ENCODE results near the gene ZIC4.

Gene ZIC4

DNA sequence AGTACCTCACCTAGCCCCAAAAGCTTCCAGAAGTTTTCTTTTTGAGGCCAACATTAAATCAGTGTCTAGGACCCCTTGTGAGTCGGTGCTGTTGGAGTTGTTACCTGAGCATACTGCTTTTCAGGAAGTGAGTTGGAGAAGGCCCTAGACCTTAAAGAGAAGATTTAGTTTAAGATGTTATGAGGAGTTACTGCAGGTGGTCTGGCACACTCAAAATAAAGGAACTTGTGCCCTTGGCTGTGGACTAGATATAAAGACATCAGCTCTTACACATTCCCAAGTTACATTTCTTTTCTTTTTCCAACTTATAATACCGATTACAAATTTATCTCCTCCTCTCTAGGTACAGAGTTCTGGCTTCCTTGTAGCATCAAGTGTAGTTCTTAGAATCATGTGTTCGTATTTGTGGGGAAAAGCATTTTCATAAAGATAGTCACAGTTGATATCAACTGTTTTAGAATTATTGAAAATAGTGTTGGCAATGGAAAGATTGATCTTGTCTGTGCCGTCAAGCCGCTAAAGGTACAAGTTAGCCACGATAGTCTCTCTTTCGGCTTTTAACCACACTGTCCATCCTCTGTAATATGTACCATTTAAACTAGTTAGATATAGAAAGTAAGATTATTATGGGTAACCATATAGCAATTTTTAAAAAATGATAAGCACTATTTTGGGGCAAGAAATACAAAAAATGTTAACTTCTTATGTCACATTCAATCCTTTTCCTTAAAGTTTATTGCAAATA is 11.4 kb upstream of the ZIC4 start:
- no peak for DNase-seq

DNA sequence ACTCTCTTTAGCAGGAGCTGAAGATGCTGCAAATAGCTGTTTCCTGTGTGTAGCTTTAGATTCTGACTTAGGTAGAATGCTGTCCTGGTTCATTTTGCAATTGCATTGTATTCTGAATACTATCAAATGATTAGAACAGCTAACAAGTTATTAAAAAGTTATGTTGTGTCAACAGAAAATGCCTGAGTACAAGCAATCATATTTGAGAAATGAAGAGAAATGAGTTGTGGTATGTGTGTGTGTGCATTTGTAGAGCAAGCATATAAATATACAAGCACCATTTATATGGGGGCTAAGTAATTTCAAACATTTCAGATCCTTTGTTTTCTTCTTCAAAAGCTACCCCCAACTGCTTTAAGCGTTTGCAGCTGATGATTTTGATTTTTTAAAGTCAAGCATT is 10.6 kb upstream of the ZIC4 start:
- DNase-seq, result no peak

DNA sequence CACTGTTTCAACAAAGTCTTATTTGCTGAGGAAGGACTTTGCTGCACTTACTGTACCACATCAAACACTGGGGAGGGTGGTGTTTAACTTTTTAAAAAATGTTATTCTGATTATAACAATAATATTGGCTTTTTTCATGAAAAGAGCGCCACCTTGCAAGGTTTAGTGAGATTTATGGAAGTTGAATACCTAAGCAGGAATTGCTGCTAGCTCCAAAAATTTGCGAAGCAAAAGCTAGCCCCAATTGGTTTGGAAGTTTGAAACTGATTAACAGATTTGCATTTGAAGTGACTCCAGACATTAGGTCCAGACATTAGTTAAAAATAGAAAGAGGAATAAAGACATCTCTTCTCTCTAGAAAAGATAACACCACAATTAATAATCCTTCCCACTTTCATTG is 9.5 kb upstream of the ZIC4 start:
- DNase-seq, result no peak

DNA sequence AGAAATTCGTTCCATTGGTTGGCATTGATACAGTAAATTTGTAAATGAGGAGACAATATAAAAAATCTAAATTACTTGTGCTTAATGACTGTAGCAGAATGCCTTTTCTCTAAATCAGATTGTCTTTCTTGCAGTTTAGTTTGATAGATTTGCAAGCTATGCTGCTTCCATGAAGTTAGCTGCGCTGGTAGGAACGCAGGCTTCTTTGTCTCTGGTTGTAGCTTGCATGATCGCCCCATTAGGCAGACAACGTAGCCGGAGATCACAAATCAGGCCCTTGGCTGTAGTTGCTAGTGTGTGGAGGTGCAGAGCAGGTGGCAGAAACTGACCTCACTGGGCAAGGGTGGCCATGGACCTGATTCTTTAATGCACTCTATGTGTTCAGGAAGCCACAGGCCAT is 8.9 kb upstream of the ZIC4 start:
- DNase-seq, result no peak

DNA sequence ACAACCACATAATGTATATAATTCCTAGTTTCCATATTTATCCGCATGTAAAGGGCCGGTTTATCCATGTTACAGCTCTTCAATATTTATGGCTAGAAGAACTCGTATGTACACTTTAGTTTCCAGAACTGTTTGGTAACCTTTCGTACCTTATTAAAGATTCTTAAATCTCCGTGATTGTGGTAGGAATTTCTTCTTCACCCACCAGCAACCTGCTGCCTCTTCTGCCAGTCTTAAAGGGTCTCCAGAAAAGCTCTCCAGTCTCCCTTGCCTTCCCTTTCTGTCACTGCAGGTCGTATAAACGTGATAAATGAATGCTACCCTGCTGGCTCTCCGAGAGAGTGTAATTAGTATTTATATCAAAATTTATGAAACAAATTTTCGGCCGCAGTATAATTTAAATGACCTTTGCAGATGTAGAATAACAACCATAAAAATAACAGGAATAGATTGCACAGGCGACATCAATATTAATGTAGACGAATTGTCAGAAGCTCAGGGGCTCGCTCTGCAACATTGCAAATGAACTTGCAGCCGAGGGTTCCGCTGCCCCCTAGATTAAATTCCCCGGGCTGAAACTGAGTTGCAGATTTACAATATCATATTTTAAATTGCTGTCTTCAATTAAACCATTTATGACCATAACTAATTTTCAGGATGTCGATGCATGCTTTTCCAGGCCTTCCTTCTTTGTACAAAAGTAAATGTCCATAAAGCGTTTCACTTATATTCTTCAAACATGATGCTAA is 8.2 kb upstream of the ZIC4 start:
- no peak for DNase-seq

DNA sequence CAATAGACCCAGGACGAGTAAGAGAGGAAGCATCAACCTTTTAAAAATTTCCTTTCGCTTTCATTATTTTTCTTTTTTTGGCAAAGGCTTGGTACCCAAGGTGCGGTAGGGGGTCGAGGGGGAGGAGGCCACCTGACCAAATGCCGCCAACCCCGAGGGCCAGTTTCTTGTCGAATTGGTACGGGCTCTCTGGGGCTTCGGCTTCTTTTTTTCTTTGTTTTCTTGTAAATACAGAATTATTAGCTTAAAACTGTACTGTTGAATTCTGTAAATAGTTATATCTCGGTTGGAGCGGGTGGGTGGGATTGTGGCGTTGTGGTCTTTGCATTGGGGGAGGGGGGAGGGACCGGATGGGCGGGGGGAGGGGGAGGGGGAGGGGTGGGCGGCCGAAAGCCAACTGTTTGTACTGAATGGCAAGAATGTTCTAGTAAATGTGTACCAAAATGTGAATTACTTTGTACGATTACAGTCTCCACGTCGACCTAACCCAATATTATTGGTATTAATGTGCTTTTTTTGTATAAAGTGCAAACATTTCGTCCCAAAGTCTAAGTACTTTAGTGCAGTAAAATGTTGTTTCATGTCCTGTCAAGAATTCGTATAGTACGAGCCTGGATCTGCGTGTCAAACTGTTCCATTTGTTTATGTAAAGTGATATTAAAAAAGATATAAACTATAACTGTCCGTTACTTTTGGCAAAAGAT is 7.5 kb upstream of the ZIC4 start:
- DNase-seq, result no peak

DNA sequence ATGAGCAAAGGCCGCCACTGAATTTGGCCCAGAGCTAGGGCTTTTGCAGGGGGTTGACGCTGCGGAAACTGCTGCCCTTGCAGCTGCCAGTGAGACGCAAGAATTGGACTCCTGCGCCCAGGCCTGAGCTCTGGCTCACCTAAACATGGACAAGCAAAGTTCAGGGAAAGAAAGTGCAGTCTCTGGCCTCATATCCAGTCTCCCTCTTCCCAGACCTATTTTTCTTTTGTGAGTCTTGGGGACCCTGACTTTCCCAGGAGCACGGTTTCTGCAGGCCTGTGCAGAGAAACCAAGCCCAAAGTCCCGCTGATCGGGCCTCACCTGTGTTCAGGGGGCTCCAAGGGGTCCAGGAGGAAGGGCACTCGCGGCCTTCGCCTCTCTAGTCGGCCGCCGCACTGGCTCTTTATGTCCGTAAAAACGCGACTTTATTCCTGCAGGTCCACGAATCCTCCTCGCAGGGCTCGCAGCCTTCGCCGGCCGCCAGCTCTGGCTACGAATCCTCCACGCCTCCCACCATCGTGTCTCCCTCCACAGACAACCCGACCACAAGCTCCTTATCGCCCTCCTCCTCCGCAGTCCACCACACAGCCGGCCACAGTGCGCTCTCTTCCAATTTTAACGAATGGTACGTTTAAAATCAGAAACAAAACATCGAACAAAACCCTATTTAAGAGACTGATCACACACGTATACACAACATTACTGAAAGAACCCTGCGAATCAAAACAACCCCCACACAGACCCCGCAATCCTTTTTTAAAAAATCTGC is 6.8 kb upstream of the ZIC4 start:
- no peak for DNase-seq

DNA sequence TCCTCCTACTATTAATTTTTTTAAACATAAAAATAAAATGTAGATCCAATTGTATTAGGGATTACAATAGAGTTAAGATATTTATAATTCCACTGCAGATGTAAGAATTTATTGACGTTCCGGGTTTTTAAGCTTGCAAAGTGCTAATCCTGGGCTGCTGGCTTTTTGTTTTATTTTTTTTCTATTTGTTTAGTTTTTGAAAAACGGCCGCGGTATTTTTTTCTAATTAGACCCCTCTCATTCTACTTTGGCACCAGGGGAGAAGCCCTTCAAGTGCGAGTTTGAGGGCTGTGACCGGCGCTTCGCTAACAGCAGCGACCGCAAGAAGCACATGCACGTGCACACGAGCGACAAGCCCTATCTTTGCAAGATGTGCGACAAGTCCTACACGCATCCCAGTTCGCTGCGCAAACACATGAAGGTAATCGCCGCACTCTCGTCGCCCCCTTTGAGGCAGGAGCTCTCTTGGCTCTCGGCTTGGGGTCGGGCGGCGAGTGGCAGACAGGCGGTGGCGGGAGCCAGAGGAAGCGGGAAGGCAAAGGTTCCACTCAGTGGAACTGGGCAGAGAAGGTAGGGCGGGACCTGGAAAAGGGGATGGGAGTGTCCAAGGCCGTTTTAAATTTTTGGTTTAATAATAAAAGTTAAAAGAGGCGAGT is 6.0 kb upstream of the ZIC4 start:
- DNase-seq, result no peak

DNA sequence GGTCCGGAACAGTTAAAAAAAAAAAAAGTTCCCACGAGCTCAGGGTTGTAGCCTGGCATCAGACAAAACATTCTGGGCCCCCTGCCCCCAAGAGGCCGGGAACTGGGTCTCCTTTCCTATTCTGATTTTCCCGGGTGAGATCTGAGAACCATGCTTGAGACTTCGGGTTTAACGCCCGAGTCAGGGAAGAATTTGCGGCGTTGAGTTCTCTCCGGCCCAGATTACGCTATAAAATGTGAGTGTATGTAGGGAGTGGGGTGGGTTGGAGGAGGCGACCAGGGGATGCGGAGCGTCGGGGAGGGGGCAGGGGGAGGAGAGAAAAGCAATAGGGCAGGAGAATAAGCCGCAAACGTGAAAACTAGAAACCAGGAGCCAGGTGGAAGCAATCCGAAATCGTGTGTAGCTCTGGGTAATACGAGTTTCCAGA is 5.5 kb upstream of the ZIC4 start:
- no peak for DNase-seq

DNA sequence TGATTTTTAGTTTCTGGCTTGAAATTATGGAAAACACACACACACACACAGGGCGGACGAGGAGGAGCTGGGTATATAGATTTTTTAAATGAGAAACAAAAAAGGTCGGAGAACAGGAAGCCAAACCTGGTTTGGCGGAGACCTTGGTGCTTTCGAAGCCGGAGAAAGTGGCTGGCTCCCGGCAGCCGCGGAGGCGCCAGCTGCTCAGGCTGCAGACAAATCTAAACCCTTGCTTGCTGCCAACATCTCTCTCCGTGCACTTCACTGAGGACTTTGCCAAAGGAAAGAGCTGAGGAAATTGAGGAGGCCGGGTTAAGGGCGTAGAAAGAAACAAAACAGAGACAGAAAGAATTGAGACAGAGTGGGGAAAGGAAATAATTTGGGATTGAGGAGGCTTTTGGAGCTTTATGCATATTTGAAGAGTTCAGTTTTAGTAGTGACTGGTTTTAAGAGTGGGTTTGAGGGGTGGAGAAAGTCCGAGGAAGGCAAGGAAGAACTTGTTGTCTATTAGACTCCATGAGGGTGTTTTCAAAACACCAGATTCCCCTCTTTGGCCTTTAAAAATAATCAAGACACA is 5.0 kb upstream of the ZIC4 start:
- DNase-seq, result no peak

DNA sequence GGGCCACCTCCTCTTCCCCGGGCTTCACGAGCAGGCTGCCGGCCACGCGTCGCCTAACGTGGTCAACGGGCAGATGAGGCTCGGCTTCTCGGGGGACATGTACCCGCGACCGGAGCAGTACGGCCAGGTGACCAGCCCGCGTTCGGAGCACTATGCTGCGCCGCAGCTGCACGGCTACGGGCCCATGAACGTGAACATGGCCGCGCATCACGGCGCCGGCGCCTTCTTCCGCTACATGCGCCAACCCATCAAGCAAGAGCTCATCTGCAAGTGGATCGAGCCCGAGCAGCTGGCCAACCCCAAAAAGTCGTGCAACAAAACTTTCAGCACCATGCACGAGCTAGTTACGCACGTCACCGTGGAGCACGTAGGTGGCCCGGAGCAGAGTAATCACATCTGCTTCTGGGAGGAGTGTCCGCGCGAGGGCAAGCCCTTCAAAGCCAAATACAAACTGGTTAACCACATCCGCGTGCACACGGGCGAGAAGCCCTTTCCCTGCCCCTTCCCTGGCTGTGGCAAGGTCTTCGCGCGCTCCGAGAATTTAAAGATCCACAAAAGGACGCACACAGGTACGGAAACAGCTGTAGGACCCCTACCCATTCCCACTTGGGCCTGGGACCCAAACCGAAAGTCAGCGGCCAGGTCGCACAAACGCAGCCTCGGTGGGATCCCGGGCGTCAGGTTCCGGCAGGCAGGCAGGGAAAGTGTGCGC is 4.3 kb upstream of the ZIC4 start:
- DNase-seq, result no peak

DNA sequence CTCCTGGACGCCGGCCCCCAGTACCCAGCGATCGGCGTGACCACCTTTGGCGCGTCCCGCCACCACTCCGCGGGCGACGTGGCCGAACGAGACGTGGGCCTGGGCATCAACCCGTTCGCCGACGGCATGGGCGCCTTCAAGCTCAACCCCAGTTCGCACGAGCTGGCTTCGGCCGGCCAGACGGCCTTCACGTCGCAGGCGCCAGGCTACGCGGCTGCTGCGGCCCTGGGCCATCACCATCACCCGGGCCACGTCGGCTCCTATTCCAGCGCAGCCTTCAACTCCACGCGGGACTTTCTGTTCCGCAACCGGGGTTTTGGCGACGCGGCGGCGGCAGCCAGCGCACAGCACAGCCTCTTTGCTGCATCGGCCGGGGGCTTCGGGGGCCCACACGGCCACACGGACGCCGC is 3.8 kb upstream of the ZIC4 start:
- DNase-seq, result no peak

DNA sequence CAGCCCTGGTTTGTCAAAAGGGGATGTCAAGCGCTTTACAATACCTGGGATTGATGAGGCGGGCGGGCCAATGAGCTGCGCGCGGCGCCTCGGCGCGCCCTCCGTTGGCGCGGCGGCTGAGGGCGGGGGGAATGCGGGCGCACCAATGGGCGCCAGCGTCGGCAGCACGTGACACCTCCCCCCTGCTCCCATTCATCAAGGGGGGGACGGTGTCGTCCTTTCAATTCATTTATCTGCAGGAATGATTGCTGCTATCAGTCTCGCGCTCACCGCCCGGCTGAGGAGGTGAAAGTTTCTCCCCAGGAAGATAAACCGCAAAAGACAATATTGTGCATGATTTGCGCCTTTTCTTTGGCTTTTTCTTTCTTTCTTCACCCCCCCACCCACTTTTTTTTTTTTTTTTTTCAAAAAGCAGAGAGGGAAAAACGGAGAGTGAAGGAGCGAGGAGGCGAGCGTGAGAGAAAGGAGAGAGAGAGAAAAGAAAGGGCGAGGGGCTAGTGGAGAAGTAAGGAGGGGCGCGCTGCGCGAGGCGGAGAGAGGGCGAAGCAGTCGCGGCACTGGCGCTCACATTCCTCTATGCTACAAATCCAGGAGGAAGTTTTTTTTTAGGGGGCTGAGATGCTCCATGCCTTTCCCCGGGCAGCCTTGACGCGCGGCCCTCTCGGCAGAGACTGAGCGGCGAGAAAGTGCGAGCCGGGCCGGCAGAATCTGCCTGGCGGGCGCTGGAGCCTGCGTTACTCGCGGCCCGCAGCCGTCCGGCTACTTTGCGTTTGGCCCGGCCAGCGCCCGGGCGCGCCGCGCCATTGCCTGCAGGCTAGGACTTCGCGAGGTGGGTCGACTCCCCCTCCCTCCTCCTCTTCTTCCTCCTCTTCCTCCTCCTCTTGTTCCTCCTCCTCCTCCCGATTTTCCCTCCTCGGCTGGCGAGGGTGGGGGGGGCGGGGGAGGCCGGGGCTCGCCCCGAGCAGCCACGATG is 3.1 kb upstream of the ZIC4 start, which contains the start of gene ZIC1:
TSS of gene ZIC1 (plus strand) at position 223 of the 973 bp plus-strand sequence. CDS start at position 971, 748 bp downstream.
- no peak for DNase-seq

DNA sequence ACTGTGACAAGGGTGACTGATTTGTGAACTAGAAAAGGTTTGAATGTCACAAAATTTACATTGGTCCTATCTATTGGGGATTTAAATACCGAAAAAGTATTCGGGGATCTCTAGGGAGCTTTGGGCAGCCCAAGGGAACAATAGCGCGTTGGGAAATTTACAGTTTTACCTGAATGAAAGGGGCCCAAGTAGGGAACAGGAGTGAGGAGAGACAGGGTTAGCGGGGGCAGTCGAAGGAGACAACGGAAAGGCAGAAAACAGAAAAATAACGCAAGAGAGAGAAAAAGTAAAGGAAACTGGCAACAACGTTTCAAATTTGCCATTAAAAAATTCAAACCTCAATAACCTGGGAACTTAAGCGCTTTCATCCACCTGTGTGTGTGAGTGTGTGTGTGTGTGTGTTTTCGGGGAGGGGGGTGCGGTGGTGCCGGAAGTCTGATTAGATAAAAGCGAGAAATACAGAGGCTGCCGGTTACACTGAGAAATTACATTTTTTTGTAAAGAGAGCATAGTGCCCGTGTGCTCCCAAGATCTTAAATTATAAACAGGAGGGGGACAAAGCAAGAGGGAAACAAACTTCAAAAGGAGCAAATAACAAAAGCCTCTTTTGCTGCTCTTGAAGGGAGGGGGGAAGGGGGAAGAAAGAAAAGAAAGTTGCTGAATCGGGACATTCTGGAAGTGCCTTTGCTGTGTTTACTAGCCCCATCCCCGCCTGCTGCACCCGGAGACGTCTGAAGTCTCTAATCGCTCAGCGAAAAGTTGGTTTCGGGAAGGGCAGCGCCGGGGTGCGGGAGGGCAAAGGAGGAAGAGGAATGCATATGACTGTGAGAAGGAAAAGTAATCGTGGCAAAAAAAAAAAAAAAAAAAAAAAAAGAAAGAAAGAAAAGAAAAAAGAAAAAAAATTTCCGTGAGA is 2.1 kb upstream of the ZIC4 start:
- DNase-seq, result no peak

DNA sequence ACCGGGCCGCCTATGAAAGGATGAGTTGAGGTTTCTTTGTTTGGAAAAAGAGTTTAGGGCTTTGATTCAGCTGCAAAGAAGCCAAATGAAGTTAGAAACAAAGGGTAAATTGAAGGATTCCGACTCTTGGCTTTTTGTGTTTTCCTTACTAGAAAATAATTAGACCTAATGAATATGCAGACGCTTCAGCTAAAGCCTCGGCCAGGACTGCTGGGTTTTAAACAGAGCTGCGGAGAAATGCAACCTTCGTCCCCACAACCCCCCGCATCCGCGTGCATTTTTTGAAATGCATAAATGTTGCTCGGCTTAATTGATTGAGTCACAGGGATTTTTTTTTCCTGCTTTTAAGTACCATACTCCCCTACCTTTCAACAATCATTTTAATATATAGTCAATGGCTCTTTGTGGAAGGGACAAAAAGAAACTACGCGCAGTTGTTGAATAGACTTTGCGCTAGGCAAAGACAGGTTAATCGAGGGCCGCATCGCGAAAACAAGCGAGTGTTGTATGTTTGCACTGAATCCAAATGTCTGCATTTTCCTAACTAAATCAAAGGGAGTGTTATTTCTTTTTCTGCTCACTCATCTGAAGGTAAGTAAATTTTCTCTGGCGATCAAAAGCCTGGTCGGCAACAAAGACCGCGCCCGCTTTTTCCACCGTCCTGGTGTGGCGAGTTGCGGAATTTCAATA is 1.3 kb upstream of the ZIC4 start:
- no peak for DNase-seq

DNA sequence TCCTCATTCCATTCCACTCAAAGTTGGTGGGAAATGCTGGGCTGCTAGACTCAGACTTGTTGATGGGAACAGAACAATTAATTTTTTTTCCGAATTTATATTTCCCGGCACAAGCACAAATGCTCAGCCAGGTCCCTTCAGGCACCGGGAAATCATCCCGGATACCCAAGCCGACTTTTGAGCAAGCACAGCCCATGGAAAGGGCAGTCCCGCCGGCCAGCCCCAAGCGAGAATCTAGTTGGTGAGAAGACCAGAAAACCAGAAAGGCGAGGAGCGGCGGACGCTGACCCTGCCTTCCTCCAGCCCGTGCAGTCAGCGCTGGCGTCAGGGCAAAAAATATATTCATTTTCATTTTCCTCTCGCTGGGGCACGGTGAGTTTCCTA is 763 bp upstream of the ZIC4 start:
- no peak for DNase-seq

DNA sequence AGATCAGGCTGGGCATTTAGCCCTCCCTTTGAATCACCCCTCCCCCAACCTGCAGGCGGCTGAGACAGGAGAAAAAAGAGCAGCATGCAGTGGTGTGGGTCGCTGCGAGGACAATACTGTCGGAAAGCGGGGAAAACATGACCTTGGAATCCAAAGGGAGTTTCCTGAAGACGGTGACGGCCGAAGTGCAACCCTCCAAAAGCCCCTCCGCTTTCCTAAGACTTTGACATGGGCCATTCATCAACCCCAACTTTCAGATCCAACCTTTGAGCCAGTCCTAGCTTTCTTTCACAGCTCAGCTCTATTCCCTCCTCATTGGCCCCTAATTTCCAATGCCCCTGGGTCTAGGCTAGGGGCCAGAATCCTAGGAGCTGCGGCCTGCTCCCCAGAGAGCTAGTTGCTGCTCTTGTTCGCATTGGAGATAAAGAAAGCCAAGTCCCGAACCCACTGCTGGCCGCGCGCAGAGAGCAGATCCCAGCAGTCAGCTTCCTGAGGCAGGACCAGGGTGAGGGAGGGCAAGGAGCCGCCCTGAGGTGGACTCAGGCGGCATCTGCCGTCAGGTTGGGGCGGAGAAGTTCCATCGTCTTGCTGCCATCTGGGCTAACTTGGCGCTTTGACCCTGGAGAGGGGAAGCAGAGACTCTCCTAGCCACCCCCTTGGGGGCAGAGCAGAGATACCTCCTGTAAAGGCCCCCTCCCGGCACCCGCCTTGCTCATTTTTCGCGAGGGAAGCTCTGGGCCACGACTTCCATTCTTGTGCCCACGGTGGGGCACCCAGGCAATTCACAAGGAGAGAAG is 914 bp downstream of the ZIC4 start:
- no peak for DNase-seq

DNA sequence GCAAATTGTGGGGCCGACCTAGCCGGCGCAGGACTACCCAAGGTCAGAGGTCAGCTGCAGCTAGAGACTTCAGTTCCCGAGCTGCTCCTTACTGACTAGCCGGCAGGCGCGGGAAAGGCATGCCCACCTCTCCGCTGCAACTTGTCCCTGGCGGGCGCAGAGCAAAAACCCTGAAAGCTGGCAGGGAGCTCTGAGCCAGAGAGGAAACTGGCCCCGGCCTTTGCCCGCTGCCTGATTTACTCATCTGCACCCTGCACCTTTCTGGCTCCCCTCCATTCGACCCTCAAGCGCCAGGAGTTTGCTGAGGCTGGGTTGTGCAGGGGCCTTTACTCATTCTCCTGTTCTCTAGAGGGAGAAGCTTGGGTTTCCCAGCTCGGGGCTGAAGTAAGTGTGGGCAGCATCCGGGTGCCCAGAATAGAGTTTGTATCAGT is 1.5 kb downstream of the ZIC4 start:
- no peak for DNase-seq
